HG02852 (cell line): ENCODE results near the gene PPP1R16B.
A peak's percentile ranks its signal among the peaks of the same experiment; 100 is the strongest.

Experiments used
- ATAC-seq: cut with Tn5 transposase; IDR thresholded peaks from one replicate; pipeline ENCODE4 v1.9.1; 2021; ENCODE audit warnings: mild to moderate bottlenecking, moderate library complexity; ENCODE audit not compliant: unreplicated experiment

PPP1R16B gene

DNA sequence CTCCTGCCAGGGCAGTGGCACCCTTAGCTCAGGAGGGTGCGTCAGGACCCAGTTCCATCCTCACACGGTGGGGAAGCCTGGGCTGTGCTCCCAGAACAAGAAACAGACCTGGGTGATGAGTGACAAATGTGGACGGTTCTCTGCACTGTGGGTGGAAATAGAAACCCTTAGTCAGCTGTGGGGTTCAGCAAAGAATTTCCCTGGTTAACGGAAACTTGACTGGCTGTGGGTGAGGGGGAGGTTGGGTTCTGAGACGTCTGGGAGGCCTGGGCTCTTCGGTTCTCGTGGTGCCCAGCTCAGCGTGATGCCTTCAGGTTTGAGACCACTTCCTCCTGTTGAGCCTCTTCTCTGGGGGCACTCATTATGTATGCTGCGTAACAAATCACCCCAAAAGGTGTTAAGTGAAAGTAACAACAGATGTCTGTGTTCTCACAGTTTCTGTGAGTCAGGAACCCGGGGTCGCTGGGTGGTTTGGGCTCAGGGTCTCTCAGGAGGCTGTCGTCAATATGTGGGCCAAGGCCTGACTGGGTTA lies 67.6 kb downstream of the PPP1R16B start:
- ATAC-seq: peak; percentile 59

DNA sequence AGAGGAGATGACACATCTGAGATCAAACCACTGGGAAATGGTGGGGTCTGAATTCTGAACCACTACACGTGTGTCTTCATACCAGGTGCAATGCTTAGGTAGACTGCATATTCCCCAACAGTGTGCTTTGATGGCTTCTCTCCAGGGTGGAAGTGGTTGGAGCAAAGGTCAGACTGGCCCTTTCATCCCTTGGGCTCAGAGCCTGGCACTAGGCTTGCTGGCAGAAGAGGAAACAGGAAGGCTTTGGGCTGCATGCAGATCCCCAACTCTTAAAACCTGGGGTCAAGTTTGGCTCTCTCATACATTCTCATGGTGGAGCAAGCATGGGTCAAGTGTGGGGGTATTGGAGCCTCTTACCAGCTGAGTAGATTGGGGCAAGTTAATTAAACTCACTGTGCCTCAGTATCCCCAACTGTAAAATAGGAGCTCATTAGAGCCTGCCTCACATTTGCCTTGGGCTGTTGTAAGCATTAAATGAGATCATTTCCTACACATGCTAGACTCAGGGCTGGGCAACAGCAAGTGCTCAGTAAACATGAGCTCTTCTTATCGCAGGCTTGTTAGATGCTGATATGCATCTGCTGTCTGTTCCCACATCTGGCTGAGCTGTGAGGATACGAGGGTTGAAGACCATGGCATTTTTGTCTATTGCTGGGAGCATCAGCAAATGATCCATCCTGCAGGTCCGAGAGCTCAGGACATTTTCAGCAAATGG lies 69.1 kb downstream of the PPP1R16B start:
- no peak for ATAC-seq

DNA sequence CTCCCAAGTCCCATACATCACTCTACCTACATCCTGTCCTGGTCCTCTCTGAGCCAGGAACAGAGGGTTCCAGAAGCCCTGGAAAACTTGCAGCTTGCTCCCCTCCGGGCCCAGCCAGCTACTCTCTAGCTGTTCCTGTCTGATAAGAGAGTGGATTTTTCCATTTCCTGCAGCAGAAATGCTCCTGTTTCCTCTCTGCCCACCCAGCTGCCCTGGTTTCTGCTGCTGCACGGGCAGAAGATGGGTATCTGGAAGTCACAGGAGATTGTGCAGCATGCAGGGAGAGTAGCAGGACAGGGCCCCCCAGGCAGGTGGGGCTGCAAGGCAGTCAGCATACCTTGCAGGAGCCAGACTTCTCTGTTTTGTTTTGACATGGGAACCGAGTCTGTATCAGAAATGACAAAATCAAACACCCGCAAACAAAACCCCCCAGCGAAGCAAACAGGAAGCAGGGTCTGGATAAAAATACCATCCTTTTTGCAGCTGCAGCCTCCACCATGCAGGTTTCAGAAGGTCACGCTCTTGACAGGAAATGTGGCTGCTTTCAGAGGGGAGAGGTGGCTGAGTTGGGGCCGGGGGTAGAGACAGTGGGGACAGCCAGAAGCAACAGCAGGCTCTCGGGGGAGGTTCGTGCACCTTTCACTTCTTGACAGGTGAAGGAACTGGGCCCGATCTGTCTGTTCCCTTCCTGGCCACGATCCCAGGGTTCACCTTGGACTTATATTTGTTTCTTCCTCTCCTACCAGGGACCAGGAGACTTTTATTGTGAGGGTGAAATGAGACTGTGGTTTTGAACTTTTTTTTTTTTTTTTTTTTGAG lies 69.9 kb downstream of the PPP1R16B start:
- ATAC-seq: peak; percentile 53

DNA sequence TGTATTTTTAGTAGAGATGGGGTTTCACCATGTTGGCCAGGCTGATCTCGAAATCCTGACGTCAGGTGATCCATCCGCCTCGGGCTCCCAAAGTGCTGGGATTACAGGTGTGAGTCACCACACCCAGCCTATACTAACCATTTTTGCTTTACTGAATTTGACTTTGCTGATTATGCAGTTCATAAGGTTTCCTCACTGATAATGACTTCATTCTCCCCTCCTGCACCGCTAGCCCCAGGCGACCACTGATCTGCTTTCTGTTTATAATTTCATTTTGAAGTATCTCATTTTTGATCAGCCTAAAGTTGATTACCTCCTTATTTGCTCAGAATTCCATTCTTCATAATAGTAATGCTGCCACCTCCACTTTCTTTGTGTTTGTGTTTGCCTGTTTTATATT lies 72.0 kb downstream of the PPP1R16B start:
- ATAC-seq: no peak

- no peak for ATAC-seq
Observed at GRCh38 chr20:38878866-38879265, 73.4 kb downstream of the PPP1R16B start.

GRCh38 chr20:38880952-38881735 lies 75.6 kb downstream of the PPP1R16B start:
- no peak for ATAC-seq

DNA sequence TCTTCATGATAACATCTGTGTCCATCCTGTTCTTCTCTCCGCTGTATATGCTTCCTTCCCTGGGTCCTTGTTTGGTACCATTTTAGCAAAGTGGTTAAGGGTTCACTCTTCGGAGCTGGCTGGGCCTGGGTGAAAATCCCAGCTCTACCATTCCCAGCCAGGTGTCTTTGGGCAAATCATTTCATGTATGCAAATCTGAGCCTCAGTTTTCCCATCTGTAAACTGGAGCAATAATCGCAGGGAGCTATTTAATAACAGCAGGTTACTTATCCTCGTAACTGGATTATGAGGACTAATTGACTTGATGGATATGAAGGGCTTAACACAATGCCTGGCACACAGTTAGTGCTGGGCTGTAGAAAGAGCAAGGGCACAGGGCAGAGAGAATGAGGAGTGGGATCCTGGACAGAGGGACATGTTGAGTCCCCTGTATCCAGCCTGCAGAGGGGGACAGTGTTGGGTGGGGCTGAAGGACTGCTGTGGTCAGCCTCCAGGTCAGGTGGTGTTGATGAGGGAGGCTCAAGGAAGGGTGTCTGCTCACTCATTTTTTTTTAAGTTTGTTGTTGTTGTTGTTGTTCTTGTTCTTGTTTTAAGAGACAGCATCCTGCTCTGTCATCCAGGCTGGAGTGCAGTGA lies 76.4 kb downstream of the PPP1R16B start:
- no peak for ATAC-seq

- ATAC-seq: no peak
Observed at GRCh38 chr20:38882600-38882999, 77.1 kb downstream of the PPP1R16B start.

DNA sequence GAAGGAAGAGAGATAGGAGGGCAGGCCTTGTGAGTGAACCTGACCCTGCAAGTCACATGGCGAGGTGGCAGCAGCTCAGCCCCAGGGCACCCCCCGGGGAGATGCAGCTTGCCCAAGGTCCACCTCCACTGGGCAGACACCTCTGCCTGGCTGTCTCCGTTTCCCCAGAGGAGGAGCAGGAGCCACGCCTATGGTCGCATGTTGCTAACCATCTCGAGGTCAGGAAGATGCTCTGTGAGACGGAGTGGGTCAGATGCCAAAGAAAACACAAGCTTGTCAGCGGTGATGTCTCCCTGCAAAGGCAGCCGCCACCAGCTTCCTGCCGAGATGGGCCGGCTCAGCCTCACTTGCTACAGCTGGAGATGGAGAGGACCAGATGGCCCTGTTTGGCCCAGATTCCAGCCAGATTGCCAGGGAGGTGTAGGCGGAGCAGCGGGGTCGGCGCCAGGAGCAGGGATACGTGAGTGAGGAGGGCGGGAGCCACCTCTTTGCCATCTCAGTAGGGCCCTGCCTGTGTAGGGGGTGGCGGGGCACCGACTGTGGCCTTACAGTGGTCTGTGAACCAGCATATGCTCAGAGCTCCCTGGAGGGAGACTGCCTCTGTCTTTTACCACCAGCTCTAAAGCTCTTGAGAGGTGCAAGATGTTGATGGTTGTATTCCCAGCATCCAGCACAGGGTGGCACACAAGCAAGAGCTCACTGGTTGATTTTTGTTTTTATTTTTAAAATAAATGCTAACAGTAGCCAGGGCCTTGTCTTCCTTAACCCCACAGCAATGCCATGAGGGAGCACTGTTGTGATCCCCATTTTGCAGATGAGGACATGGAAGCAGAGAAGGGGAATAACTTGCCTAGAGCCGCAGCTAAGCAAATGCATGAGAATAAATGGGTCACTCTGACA lies 77.8 kb downstream of the PPP1R16B start:
- ATAC-seq: no peak

DNA sequence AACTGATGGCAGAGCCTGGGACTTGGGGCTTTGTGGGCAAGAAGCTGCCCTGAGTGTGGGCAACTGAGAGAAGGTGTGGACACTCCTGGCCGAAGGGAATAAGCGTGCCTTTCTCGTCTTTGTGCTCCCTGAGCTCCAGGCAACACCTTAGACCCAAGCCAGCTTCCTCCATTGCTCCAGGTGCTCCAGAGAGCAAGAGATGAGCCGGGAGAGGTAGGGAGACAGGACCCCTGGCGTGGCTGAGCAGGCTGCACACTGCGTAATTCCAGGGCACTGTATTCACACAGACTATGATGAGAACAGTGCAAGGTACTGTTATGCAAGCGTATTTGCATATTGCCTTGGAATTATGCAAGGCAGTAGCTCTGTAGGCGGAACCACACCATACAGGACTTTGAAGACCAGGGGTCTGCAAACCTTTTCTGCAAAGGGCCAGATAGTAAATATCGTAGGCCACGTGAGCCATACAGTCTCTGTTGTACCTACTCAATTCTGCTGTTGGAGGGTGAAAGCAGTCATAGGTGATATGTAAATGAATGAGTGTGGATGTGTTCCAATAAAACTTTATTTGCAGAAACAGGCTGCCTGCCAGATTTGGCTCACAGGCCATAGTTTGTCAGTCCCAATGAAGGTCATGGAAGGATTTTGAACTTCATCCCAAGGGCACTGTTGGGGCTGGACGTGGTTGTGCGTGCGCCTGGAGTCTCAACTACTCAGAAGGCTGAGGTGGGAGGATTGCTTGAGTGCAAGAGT lies 78.7 kb downstream of the PPP1R16B start:
- ATAC-seq: no peak

DNA sequence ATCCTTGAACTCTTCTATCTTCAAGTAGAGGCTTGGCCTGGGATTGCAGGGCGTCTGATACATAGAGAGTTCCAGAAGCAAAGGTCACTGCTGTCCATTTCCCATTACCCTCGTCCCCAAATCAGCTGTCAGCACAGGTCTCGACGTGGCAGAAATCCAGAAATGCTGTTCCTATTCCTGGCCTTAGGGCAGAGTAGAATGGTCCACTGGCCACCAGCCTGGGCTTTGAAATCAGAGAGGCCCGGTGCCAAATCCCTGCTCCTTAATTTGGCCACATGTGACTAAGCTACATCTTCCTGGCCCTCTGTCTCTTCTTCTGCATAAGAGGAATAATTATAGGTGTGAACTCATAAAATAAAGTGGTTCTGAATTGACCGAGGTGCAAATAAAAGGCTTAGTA lies 79.9 kb downstream of the PPP1R16B start:
- no peak for ATAC-seq

DNA sequence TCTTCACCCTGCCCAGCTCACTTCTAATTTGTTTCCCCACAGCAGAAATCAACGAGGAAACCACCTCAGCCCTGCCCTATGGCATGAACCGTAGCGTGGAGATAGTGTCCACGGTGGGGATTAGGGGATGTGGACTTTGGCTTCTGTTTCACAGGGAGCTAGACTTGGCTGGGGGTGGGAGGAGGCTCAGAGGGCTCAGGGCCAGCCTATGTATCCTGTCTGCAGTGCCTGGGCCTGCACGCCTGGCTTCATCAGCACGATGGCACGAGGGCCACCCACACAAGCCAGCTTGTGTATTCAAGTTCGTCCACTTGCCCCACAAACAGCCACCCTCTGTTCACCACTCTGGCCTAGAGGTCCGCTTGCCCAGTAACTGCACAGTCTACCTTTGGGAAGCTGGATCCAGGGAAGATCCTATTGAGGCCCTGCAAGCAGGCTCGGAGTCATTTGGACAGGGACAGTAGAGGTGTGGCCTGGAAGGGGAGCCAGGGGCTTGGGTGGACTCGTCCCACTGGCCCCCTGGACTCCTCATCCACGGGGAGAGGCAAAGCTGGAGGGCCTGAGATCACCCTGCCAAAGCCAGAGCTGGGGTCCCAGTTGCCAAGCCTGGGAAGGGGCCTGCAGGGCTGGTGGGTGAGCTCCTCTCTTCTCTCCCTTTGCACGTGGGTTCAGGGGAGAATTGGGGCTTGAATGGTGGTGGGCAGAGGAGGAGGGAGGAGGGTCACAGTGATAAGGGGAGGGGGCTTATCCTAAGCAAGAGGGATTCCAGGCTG lies 82.7 kb downstream of the PPP1R16B start:
- ATAC-seq: no peak

DNA sequence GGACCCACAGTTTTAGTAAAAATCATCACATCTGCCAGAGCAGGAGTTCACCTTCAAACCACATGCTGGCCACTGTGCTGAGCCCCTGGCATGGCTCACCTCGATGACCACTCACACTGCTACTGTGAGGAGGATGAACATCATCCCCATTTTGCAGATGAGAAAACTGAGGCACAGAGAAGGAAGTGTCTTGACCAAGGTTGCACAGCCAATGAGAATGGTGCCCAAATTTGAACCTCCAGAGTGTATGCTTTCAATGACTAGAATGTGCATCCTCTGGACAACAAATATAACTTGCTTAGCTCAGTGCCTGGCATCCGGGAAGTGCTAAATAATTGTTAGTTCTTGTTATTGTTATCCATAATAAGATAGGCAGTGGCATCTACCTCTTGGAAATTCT lies 83.6 kb downstream of the PPP1R16B start:
- no peak for ATAC-seq

DNA sequence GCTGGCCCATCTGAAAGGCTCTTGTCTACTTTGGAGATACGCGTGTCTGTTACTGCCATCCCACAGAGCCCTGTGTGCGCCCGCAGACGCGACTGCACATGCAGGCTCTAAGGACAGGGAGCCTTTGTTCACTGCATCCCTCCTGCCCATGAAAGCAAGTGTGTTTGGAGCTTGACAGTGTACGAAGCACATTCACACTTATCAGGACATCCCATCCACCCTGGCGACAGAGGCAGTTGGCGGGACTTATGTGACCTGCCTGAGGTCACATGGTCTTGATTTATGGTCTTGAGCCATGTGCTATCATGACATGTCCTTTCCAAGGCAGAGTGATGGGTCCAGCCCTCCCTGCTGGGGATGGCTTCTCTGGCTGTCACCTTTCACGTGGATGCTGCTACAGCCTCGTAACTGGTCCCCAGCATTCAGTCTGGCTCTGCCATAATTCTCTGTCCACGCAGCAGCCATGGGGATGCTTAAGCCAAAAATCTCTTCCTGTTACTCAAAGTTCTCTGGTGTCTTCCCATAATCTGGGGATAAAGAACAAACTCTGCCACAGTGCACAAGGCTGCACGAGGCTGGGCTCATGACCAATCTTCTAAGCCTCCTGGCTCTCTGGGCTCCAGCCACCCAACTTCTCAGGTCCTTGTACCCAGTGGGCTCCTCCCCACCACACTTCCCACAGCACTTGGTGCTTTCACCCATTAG lies 84.4 kb downstream of the PPP1R16B start:
- ATAC-seq: no peak

- no peak for ATAC-seq
Observed at GRCh38 chr20:38890497-38890818, 85.0 kb downstream of the PPP1R16B start.

DNA sequence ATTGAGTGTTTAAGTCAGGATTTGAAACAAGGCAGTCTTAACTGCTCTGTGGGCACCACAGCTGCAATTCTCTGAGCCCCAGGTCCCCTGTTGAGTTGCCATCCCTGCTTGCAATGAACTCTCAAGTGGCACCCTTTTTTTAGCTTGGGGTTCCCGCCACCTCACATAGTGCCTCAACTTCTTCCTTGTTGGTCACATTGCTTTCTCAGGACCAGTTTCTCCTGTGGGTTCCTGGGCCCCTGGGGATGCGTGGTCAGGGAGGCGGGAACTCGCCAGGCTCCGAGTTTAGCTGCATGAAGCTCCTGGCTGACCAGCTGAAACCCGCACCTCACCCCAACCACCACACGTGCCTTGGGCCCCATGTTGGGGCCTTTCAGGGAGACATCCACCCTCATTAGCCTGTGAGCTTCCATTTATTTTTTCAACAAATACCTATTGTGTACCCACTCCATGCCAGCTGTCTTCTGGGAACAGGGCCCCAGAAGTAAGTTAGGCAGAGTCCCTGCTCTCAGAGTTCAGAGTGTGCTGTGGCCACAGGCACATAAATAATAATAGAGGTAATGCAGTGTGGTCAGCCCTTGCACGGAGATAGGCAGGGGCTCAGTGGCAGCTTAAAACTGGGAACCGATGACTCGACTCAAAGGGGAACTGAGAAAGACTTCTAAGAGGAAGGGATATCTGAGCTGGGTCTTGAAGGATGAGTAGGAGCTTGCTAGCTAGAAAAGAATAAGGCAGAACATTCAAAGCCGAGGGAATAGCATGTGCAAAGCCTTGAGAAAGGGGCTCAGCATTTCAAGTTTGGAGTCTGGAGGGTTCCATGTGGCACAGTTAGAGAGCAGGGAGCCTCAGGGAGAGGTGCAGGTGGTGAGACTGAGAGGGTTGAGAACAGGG lies 86.8 kb downstream of the PPP1R16B start:
- peak; percentile 61 for ATAC-seq

- ATAC-seq: no peak
Observed at GRCh38 chr20:38893056-38893564, 87.6 kb downstream of the PPP1R16B start.
